BE2C (cell line): ENCODE results near the gene RANBP17.
"Not testable (repeated sequence)": the region's sequence is repeated elsewhere in the genome, so short reads cannot be mapped to it uniquely, and the experiment has no call there.

Experiments used
- DNase-seq: peaks from one replicate; pipeline ENCODE4 v3.0.0-alpha.2; 2020
- H3K27me3 ChIP-seq: fragments of 250-450 bp; sonication (Bioruptor Pico); 2 replicates; pipeline ENCODE4 v1.5.1; 2020; ENCODE audit warnings: mild to moderate bottlenecking
- H3K36me3 ChIP-seq: fragments of 250-450 bp; sonication (Bioruptor Pico); 2 replicates; pipeline ENCODE4 v1.5.1; 2020; ENCODE audit warnings: mild to moderate bottlenecking
- H3K4me1 ChIP-seq: fragments of 250-450 bp; sonication (Bioruptor Pico); 2 replicates; pipeline ENCODE4 v1.5.1; 2020
- H3K4me3 ChIP-seq: 2 replicates; pipeline ENCODE4 v1.5.1; 2011; ENCODE audit warnings: low read depth, low read length
- H3K9me3 ChIP-seq: fragments of 250-450 bp; sonication (Bioruptor Pico); 2 replicates; pipeline ENCODE4 v1.5.1; 2020
- TF ChIP-seq, protein P1 (sequence below): IDR thresholded peaks from 2 replicates; pipeline ENCODE4 v1.5.1; 2012; ENCODE audit warnings: mild to moderate bottlenecking, low read depth, low read length

The RANBP17 gene

DNA sequence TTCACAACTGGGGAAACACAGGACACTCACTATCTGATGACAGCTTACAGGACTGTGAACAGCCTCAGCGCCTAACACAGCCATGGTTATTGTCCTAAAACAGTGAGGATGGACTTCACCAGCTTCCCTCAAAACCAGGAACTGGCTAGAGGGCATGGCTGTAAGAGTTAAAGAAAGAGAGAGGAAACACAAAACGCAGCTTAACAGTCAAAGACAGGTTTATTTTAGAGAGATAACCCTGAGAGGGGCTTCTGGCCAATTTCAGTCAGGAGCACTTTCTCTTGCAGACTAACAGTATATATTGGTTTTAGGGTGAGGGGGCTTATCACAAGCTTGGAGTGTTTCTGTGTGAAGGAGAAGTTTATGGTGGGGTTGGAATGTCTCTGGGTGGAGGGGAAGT, 35.7 kb upstream of the RANBP17 start:
- H3K4me3 ChIP-seq, result no peak overlapping the region
- no peaks in the 10 kb centered on the region for H3K4me1 ChIP-seq
- TF ChIP-seq, protein P1, sequence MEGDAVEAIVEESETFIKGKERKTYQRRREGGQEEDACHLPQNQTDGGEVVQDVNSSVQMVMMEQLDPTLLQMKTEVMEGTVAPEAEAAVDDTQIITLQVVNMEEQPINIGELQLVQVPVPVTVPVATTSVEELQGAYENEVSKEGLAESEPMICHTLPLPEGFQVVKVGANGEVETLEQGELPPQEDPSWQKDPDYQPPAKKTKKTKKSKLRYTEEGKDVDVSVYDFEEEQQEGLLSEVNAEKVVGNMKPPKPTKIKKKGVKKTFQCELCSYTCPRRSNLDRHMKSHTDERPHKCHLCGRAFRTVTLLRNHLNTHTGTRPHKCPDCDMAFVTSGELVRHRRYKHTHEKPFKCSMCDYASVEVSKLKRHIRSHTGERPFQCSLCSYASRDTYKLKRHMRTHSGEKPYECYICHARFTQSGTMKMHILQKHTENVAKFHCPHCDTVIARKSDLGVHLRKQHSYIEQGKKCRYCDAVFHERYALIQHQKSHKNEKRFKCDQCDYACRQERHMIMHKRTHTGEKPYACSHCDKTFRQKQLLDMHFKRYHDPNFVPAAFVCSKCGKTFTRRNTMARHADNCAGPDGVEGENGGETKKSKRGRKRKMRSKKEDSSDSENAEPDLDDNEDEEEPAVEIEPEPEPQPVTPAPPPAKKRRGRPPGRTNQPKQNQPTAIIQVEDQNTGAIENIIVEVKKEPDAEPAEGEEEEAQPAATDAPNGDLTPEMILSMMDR, result no peak
- no peaks in the 10 kb centered on the region for H3K9me3 ChIP-seq
- no peaks in the 10 kb centered on the region for H3K36me3 ChIP-seq
- DNase-seq, result no peak
- no peaks in the 10 kb centered on the region for H3K27me3 ChIP-seq

DNA sequence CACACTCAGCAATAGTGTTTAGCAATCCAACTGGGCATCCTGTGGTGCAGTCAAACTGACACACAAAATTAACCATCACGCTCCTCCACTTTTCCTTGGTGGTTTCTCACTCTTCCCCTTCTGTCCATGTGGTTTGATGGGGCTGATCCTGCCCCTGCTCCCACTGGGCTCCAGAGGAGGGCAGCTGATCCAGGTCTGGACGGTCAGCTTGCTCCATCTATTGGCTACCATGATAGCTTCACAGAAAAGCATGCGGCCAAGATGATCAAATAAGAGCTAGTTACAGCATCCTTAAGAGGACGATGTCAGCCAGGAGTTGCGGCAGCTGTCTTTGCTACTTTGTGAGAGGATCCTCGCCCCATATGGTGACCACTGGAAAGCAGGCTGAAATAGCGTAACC, 29.6 kb upstream of the RANBP17 start:
- TF ChIP-seq, protein P1, result no peak
- Histone ChIP-seq H3K9me3 (no peaks in the 10 kb centered on the region), H3K4me3 (no peak overlapping the region), H3K27me3 (no peaks in the 10 kb centered on the region), H3K4me1 (no peaks in the 10 kb centered on the region), H3K36me3 (no peaks in the 10 kb centered on the region)
- no peak for DNase-seq

- DNase-seq, H3K4me3 ChIP-seq, H3K9me3 ChIP-seq, H3K27me3 ChIP-seq, H3K4me1 ChIP-seq, H3K36me3 ChIP-seq: not testable (repeated sequence)
Observed at GRCh38 chr5:170833981-170834380, 27.8 kb upstream of the RANBP17 start.

- no peak overlapping the region for H3K4me3 ChIP-seq
- no peaks in the 10 kb centered on the region for H3K4me1 ChIP-seq
- no peaks in the 10 kb centered on the region for H3K9me3 ChIP-seq
- no peaks in the 10 kb centered on the region for H3K36me3 ChIP-seq
- TF ChIP-seq, protein P1, result no peak
- no peaks in the 10 kb centered on the region for H3K27me3 ChIP-seq
- no peak for DNase-seq
Observed at GRCh38 chr5:170836226-170836625, 25.6 kb upstream of the RANBP17 start.

GRCh38 chr5:170843870-170844269, 17.9 kb upstream of the RANBP17 start:
- no peak for DNase-seq
- no peaks in the 10 kb centered on the region for H3K36me3 ChIP-seq
- TF ChIP-seq, protein P1, result no peak
- H3K4me3 ChIP-seq, result no peak overlapping the region
- no peaks in the 10 kb centered on the region for H3K4me1 ChIP-seq
- no peaks in the 10 kb centered on the region for H3K27me3 ChIP-seq
- H3K9me3 ChIP-seq, result no peaks in the 10 kb centered on the region

- no peaks in the 10 kb centered on the region for H3K9me3 ChIP-seq
- TF ChIP-seq, protein P1, result no peak
- no peaks in the 10 kb centered on the region for H3K27me3 ChIP-seq
- no peak overlapping the region for H3K4me3 ChIP-seq
- no peaks in the 10 kb centered on the region for H3K36me3 ChIP-seq
- DNase-seq, result no peak
- H3K4me1 ChIP-seq, result no peaks in the 10 kb centered on the region
Observed at GRCh38 chr5:170844651-170845050, 17.2 kb upstream of the RANBP17 start.

- H3K9me3 ChIP-seq, result no peaks in the 10 kb centered on the region
- TF ChIP-seq, protein P1, result no peak
- H3K27me3 ChIP-seq, result no peaks in the 10 kb centered on the region
- no peak overlapping the region for H3K4me3 ChIP-seq
- DNase-seq, result no peak
- H3K4me1 ChIP-seq, result no peaks in the 10 kb centered on the region
- no peaks in the 10 kb centered on the region for H3K36me3 ChIP-seq
Observed at GRCh38 chr5:170846416-170846815, 15.4 kb upstream of the RANBP17 start.
